ENCODE measurements around the gene KCNIP3. TPM values are rescaled to one million over a fixed set of nuclear protein-coding genes. Genes with fewer than 3 reads are reported as not detected.

Gene KCNIP3
- total and polyA plus RNA-seq, 4 donors: 1.8 to 2.7 (median 2.1) TPM

GRCh38 chr2:95265182-95265581 lies 32.0 kb upstream of the KCNIP3 start:
- no peak for DNase-seq
- H3K36me3 ChIP-seq (ENCODE audit: control insufficient read depth in 4 of 4, insufficient read depth in 4 of 4, low read length in 4 of 4): no peaks in the 10 kb centered on the region
- H3K27me3 ChIP-seq (ENCODE audit: control insufficient read depth in 3 of 3, insufficient read depth in 3 of 3, low read length in 2 of 3): no peaks in the 10 kb centered on the region
- H3K9me3 ChIP-seq (ENCODE audit: control insufficient read depth in 4 of 4, insufficient read depth in 3 of 4, low read length in 3 of 4): no peaks in the 10 kb centered on the region
- H3K9ac ChIP-seq (ENCODE audit: insufficient read depth in 1 of 2, low read length in 2 of 2): no peak overlapping the region
- H3K27ac ChIP-seq (ENCODE audit: low read depth in 1 of 2, low read length in 1 of 2): no peak overlapping the region
- TF ChIP-seq CTCF (IDR thresholded peaks at IDR 0.05; ENCODE audit: control extremely low read depth, extremely low read depth): no peak
- WGBS, 2 donors: 82 to 86% methylated on average over 4 of the region's 4 CpGs
- peaks cover 0 to 3% (median 0%) of the 10 kb centered on the region in 5 donors for H3K4me1 ChIP-seq (ENCODE audit: control insufficient read depth in 5 of 5, insufficient read depth in 5 of 5, low read length in 5 of 5)
- H3K4me3 ChIP-seq: no peak overlapping the region
- no peak for ATAC-seq (ENCODE audit: insufficient read depth, low FRiP score)

- TF ChIP-seq CTCF (IDR thresholded peaks at IDR 0.05; ENCODE audit: control extremely low read depth, extremely low read depth): no peak
- peak in 1 of 3 donors; percentile 7 for DNase-seq
- ATAC-seq (ENCODE audit: insufficient read depth, low FRiP score): no peak
These were observed 30.2 kb upstream of the KCNIP3 start for GRCh38 chr2:95266781-95267430.

GRCh38 chr2:95267458-95268210 lies 29.5 kb upstream of the KCNIP3 start:
- DNase-seq: no peak
- WGBS, 2 donors: 85 to 91% methylated on average over 11 of the region's 11 CpGs
- ATAC-seq (ENCODE audit: insufficient read depth, low FRiP score): no peak
- Histone ChIP-seq H3K27me3 (ENCODE audit: control insufficient read depth in 3 of 3, insufficient read depth in 3 of 3, low read length in 2 of 3) (no peaks in the 10 kb centered on the region), H3K27ac (ENCODE audit: low read depth in 1 of 2, low read length in 1 of 2) (no peak overlapping the region), H3K4me1 (ENCODE audit: control insufficient read depth in 5 of 5, insufficient read depth in 5 of 5, low read length in 5 of 5) (no peaks in the 10 kb centered on the region), H3K9me3 (ENCODE audit: control insufficient read depth in 4 of 4, insufficient read depth in 3 of 4, low read length in 3 of 4) (no peaks in the 10 kb centered on the region), H3K4me3 (no peak overlapping the region), H3K36me3 (ENCODE audit: control insufficient read depth in 4 of 4, insufficient read depth in 4 of 4, low read length in 4 of 4) (no peaks in the 10 kb centered on the region), H3K9ac (ENCODE audit: insufficient read depth in 1 of 2, low read length in 2 of 2) (no peak overlapping the region)
- TF ChIP-seq CTCF (IDR thresholded peaks at IDR 0.05; ENCODE audit: control extremely low read depth, extremely low read depth): no peak

More at GRCh38 chr2:95266781-95267430, 30.2 kb upstream of the KCNIP3 start:
- H3K4me3 ChIP-seq: no peak overlapping the region
- no peak overlapping the region for H3K27ac ChIP-seq (ENCODE audit: low read depth in 1 of 2, low read length in 1 of 2)
- H3K27me3 ChIP-seq (ENCODE audit: control insufficient read depth in 3 of 3, insufficient read depth in 3 of 3, low read length in 2 of 3): no peaks in the 10 kb centered on the region
- H3K9ac ChIP-seq (ENCODE audit: insufficient read depth in 1 of 2, low read length in 2 of 2): no peak overlapping the region
- 71% methylated on average over 10 of the region's 10 CpGs for WGBS, 2 donors
- no peaks in the 10 kb centered on the region for H3K36me3 ChIP-seq (ENCODE audit: control insufficient read depth in 4 of 4, insufficient read depth in 4 of 4, low read length in 4 of 4)
- no peaks in the 10 kb centered on the region for H3K4me1 ChIP-seq (ENCODE audit: control insufficient read depth in 5 of 5, insufficient read depth in 5 of 5, low read length in 5 of 5)
- no peaks in the 10 kb centered on the region for H3K9me3 ChIP-seq (ENCODE audit: control insufficient read depth in 4 of 4, insufficient read depth in 3 of 4, low read length in 3 of 4)
